ENCODE data around the gene PLEKHO2.

Gene PLEKHO2

GRCh38 chr15:64857421-64857820 lies 15.7 kb downstream of the PLEKHO2 start:
- DNase-seq (ENCODE audit: low read depth): no peak

- DNase-seq (ENCODE audit: low read depth): no peak
These were observed 16.4 kb downstream of the PLEKHO2 start for GRCh38 chr15:64858021-64858575.

GRCh38 chr15:64859226-64859625 lies 17.5 kb downstream of the PLEKHO2 start:
- no peak for DNase-seq (ENCODE audit: low read depth)

GRCh38 chr15:64861331-64861730 lies 19.6 kb downstream of the PLEKHO2 start:
- DNase-seq (ENCODE audit: low read depth): no peak

- DNase-seq (ENCODE audit: low read depth): no peak
These were observed 20.2 kb downstream of the PLEKHO2 start for GRCh38 chr15:64861960-64862359.

- DNase-seq (ENCODE audit: low read depth): no peak
These were observed 20.7 kb downstream of the PLEKHO2 start for GRCh38 chr15:64862408-64862807.

- no peak for DNase-seq (ENCODE audit: low read depth)
These were observed 22.4 kb downstream of the PLEKHO2 start for GRCh38 chr15:64864068-64864467.

GRCh38 chr15:64865126-64865997 lies 23.6 kb downstream of the PLEKHO2 start:
- DNase-seq (ENCODE audit: low read depth): no peak

GRCh38 chr15:64865998-64866520 lies 24.3 kb downstream of the PLEKHO2 start:
- DNase-seq (ENCODE audit: low read depth): no peak

- DNase-seq (ENCODE audit: low read depth): no peak
These were observed 27.8 kb downstream of the PLEKHO2 start for GRCh38 chr15:64869501-64869900.

GRCh38 chr15:64870353-64870752 lies 28.6 kb downstream of the PLEKHO2 start:
- no peak for DNase-seq (ENCODE audit: low read depth)

- DNase-seq (ENCODE audit: low read depth): no peak
These were observed 34.0 kb downstream of the PLEKHO2 start for GRCh38 chr15:64875641-64876223.

- no peak for DNase-seq (ENCODE audit: low read depth)
These were observed 35.7 kb downstream of the PLEKHO2 start for GRCh38 chr15:64877435-64877834.

GRCh38 chr15:64878705-64879104 lies 37.0 kb downstream of the PLEKHO2 start:
- no peak for DNase-seq (ENCODE audit: low read depth)

- DNase-seq (ENCODE audit: low read depth): no peak
These were observed 41.4 kb downstream of the PLEKHO2 start for GRCh38 chr15:64883100-64883581.

- DNase-seq (ENCODE audit: low read depth): peak; percentile 46
These were observed 42.3 kb downstream of the PLEKHO2 start for GRCh38 chr15:64883997-64884511.

GRCh38 chr15:64884679-64885078 lies 43.0 kb downstream of the PLEKHO2 start:
- DNase-seq (ENCODE audit: low read depth): no peak

- no peak for DNase-seq (ENCODE audit: low read depth)
These were observed 46.6 kb downstream of the PLEKHO2 start for GRCh38 chr15:64888336-64888735.

GRCh38 chr15:64891561-64891960 lies 49.8 kb downstream of the PLEKHO2 start:
- DNase-seq (ENCODE audit: low read depth): no peak

GRCh38 chr15:64892847-64893403 lies 51.2 kb downstream of the PLEKHO2 start:
- no peak for DNase-seq (ENCODE audit: low read depth)

- peak; percentile 94 for DNase-seq (ENCODE audit: low read depth)
These were observed 52.0 kb downstream of the PLEKHO2 start for GRCh38 chr15:64893481-64894394.
